Measurements from ENCODE around the gene COG7. TPM values are rescaled to one million over a fixed set of nuclear protein-coding genes. Genes with fewer than 3 reads are reported as not detected.
"Not testable (repeated sequence)": the region's sequence is repeated elsewhere in the genome, so short reads cannot be mapped to it uniquely, and the experiment has no call there.

The COG7 gene
- total RNA-seq, 1 donor from 2014 or later = 25.9 TPM

DNA sequence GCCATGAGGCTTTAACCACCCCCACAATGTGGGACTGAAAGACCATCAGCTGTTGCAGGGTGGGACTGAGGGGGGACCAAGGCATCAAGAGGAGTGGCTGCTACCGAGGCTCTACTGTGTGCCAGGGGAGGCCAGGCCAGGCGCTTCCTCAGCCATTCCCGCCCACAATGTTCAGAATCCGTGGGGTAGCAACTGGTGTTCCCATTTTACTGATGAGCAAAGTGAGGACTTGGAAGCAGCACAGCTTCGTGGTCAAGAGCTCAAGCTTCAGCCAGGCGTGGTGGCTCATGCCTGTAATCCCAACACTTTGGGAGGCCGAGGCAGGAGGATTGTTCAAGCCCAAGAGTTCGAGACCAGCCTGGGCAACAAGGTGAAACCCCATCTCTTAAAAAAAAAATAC is 85.0 kb downstream of the COG7 start:
- TF ChIP-seq, protein P1, sequence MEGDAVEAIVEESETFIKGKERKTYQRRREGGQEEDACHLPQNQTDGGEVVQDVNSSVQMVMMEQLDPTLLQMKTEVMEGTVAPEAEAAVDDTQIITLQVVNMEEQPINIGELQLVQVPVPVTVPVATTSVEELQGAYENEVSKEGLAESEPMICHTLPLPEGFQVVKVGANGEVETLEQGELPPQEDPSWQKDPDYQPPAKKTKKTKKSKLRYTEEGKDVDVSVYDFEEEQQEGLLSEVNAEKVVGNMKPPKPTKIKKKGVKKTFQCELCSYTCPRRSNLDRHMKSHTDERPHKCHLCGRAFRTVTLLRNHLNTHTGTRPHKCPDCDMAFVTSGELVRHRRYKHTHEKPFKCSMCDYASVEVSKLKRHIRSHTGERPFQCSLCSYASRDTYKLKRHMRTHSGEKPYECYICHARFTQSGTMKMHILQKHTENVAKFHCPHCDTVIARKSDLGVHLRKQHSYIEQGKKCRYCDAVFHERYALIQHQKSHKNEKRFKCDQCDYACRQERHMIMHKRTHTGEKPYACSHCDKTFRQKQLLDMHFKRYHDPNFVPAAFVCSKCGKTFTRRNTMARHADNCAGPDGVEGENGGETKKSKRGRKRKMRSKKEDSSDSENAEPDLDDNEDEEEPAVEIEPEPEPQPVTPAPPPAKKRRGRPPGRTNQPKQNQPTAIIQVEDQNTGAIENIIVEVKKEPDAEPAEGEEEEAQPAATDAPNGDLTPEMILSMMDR (IDR thresholded peaks at IDR 0.05) = no peak
- Histone ChIP-seq H3K4me3 (no peak overlapping the region), H3K9me3 (no peaks in the 10 kb centered on the region), H3K27me3 (no peaks in the 10 kb centered on the region), H3K36me3 (no peaks in the 10 kb centered on the region), H3K27ac (no peak overlapping the region), H3K4me1 (no peaks in the 10 kb centered on the region)
- DNase-seq (ENCODE audit: low spot score in 2 of 2) = no peak
- intact Hi-C loops (cut with DNase I) = no loop called here

DNA sequence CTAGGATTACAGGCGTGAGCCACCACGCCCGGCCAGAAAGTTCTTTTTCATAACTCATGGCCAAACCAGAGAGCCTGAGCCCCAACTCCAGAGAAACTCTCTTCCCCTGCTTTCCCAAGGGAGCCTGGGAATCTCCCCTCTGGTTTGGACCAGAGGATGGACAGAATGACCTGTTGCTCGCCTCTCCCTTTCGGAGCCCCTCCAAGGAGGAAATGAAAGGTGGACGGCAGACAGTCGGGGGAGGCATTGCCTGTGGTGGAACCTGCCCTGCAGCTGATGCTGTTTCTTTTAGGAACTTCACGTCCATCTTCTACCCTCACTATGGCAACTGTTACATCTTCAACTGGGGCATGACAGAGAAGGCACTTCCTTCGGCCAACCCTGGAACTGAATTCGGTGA is 85.4 kb downstream of the COG7 start:
- no peak overlapping the region for H3K27ac ChIP-seq
- DNase-seq (ENCODE audit: low spot score in 2 of 2) = no peak
- H3K36me3 ChIP-seq = no peaks in the 10 kb centered on the region
- no peaks in the 10 kb centered on the region for H3K4me1 ChIP-seq
- H3K27me3 ChIP-seq = no peaks in the 10 kb centered on the region
- TF ChIP-seq, protein P1 (IDR thresholded peaks at IDR 0.05) = no peak
- intact Hi-C loops (cut with DNase I) = no loop called here
- H3K4me3 ChIP-seq = no peak overlapping the region
- no peaks in the 10 kb centered on the region for H3K9me3 ChIP-seq

DNA sequence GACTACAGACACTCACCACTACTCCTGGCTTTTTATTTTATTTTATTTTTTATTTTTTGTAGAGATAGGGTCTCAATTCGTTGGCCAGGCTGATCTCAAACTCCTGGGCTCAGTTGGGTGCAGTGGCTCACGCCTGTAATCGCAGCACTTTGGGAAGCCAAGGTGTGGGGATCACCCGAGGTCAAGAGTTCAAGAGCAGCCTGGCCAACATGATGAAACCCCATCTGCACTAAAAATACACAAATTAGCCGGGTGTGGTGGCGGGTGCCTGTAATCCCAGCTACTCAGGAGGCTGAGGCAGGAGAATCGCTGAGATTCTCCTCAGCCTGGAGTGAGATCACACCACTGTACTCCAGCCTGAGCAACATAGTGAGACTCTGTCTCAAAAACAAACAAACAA is 86.6 kb downstream of the COG7 start:
- H3K36me3 ChIP-seq; intact Hi-C loops (cut with DNase I); DNase-seq (ENCODE audit: low spot score in 2 of 2); H3K27ac ChIP-seq; H3K27me3 ChIP-seq; H3K4me3 ChIP-seq; H3K4me1 ChIP-seq; H3K9me3 ChIP-seq: not testable (repeated sequence)

DNA sequence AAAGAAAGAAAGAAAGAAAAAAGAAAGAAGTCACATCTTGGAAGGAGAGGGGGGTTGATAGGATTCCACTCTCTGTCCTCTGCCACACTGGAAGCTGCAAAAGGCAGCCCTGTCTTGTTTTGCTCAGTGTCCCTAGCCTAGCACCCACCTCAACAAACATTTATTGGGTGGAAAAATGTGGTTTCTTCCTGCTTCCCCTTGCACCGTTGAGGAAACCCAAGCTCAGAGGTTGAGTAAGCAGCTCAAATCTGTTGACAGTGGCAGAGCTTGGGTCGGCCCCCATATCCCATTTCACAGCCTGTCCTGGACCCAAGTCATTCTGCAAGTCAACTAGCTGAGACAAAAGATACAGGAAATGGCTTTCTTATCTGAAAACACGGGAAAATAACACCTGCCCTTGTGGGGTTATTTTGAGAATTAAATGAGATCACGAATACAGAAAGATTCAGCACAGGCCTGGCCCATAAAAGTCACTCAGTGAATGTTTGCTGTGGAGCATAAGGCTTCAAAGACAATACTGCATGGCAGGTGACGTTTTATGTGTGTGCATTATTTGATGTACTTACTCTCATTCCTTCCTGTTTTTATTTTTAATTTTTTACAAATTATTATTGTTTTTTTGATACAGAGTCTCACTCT is 87.3 kb downstream of the COG7 start:
- intact Hi-C loops (cut with DNase I) = no loop called here
- no peak for DNase-seq (ENCODE audit: low spot score in 2 of 2)
- Histone ChIP-seq H3K36me3 (no peaks in the 10 kb centered on the region), H3K27ac (no peak overlapping the region), H3K4me3 (no peak overlapping the region), H3K4me1 (no peaks in the 10 kb centered on the region), H3K27me3 (no peaks in the 10 kb centered on the region), H3K9me3 (no peaks in the 10 kb centered on the region)
- TF ChIP-seq, protein P1 (IDR thresholded peaks at IDR 0.05) = no peak

DNA sequence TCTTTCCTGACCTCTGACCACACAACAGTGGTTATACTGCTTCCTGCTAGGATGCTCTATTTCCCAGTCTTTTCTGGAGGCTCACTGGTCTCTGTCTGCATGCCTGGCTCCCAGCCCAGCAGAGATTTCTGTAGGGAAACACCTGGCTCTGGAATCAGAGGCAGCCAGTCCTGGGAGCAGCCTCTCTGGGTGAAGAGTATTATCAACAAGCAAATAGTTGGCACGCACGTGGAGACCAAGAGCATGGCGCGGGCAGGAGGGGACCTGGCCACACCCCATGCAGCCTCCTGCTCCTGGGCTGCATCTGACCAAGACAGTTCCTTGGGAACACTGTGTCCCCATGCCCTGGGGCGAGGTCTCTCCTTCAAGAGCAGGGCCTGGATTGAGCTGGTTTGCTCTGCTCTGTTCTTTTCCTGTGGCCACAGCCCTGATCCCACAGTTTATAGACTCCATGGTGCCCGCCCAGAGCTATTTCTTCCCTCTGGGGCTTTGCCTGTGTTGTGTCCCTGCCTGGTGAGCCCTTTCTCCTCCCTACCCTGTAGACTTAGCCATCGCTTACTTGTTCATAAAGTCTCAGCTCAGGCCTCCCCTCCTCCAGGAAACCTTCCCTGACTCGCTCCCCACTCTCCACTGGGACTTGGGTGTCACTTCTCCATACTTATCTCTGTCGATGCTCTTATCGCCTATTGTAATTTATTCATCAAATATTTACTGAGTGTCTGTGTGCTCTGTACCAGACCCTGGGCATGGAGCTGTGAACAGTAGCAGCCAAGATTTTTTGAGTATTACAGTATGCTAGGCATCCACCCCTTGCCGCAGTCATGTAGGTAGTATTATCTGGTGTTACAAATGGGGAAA is 90.3 kb downstream of the COG7 start:
- TF ChIP-seq, protein P1 (IDR thresholded peaks at IDR 0.05) = no peak
- Histone ChIP-seq H3K4me1 (no peaks in the 10 kb centered on the region), H3K36me3 (no peaks in the 10 kb centered on the region), H3K4me3 (no peak overlapping the region), H3K27me3 (no peaks in the 10 kb centered on the region), H3K27ac (no peak overlapping the region), H3K9me3 (no peaks in the 10 kb centered on the region)
- DNase-seq (ENCODE audit: low spot score in 2 of 2) = no peak
- intact Hi-C loops (cut with DNase I) = no loop called here

DNA sequence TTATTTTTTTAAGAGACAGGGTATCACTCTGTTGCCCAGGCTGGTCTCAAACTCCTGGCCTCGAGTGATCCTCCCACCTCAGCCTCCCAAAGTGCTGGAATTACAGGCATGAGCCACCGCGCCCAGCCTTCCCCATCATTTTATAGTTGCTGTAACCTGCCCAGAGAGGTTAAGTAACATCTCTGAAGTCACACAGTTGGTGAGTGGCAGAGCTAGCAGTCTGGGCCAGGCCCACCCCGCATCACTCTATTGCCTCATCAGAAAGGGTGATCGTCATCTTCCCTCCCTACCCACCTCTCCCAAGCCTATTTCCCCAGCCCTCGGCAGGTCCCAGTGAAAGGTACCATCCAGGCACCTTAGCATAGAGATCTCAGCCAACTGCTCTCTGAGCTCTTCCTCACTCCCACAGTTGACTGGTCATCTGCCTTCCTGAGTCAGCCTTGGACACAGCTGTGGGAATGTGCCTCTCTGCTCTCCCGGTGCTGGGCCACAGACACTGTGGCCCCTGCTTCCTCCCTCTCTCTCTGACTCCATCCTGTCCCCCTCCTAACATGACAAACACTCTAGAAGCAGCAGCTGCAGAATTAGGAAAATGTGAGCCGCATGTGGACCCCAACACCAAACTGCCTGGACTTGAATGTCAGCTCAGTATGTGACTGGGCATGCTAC is 93.8 kb downstream of the COG7 start:
- no peaks in the 10 kb centered on the region for H3K36me3 ChIP-seq
- intact Hi-C loops (cut with DNase I) = no loop called here
- H3K4me1 ChIP-seq = no peaks in the 10 kb centered on the region
- no peak for DNase-seq (ENCODE audit: low spot score in 2 of 2)
- TF ChIP-seq, protein P1 (IDR thresholded peaks at IDR 0.05) = no peak
- H3K9me3 ChIP-seq = no peaks in the 10 kb centered on the region
- H3K27me3 ChIP-seq = no peaks in the 10 kb centered on the region
- H3K27ac ChIP-seq = no peak overlapping the region
- H3K4me3 ChIP-seq = no peak overlapping the region

All from ascending aorta (tissue), 2 donors.